Neuronal stem cell (in vitro differentiated cells): ENCODE measurements around the gene ETFA.

Experiments
- DNase-seq: peaks from one replicate; pipeline ENCODE4 v3.0.0-alpha.2; 2013; ENCODE audit warnings: low spot score
- H2AFZ ChIP-seq: one replicate; pipeline ENCODE4 v1.6.1; 2013; ENCODE audit warnings: mild to moderate bottlenecking, low read length, inconsistent platforms
- H2AK5ac ChIP-seq: 2 replicates; pipeline ENCODE4 v1.6.1; 2013; ENCODE audit warnings: low read depth, mild to moderate bottlenecking, inconsistent platforms, low read length, moderate library complexity, mixed read lengths
- H2BK120ac ChIP-seq: 2 replicates; pipeline ENCODE4 v1.6.1; 2013; ENCODE audit warnings: low read depth, mild to moderate bottlenecking, inconsistent platforms, low read length, moderate library complexity, mixed read lengths
- H2BK12ac ChIP-seq: one replicate; pipeline ENCODE4 v1.6.1; 2013; ENCODE audit warnings: low read length, inconsistent platforms
- H2BK15ac ChIP-seq: 2 replicates; pipeline ENCODE4 v1.6.1; 2013; ENCODE audit warnings: mild to moderate bottlenecking, low read length, inconsistent platforms, mixed read lengths
- H2BK5ac ChIP-seq: one replicate; pipeline ENCODE4 v1.6.1; 2013; ENCODE audit warnings: inconsistent platforms, mild to moderate bottlenecking, low read length, moderate library complexity
- H3K14ac ChIP-seq: one replicate; pipeline ENCODE4 v1.6.1; 2013; ENCODE audit warnings: low read length, inconsistent platforms
- H3K18ac ChIP-seq: 2 replicates; pipeline ENCODE4 v1.6.1; 2013; ENCODE audit warnings: low read length, inconsistent platforms
- H3K23ac ChIP-seq: 2 replicates; pipeline ENCODE4 v1.6.1; 2013; ENCODE audit warnings: low read depth, mild to moderate bottlenecking, mixed read lengths, low read length, inconsistent platforms; ENCODE audit not compliant: poor library complexity
- H3K27ac ChIP-seq: replicated peaks from 3 replicates; pipeline ENCODE4 v1.5.1; 2013; ENCODE audit warnings: low read length, inconsistent platforms
- H3K27me3 ChIP-seq, 3 experiments: 2 replicates each; pipeline ENCODE4 v1.6.1; 2013; ENCODE audit warnings: low read length in 3 of 3, mild to moderate bottlenecking in 2 of 3, inconsistent platforms in 1 of 3, low read depth in 1 of 3, mixed read lengths in 1 of 3, moderate library complexity in 1 of 3; ENCODE audit not compliant: control insufficient read depth in 3 of 3, insufficient read depth in 3 of 3
- H3K36me3 ChIP-seq, 2 donors: replicated peaks in 1 of 2; 2 replicates each; pipeline ENCODE4 v1.6.1; 2013; ENCODE audit warnings: low read length in 2 of 2; ENCODE audit not compliant: control insufficient read depth in 2 of 2, insufficient read depth in 2 of 2
- H3K4ac ChIP-seq: 2 replicates; pipeline ENCODE4 v1.6.1; 2013; ENCODE audit warnings: inconsistent platforms, mild to moderate bottlenecking, low read length, moderate library complexity
- H3K4me1 ChIP-seq, 2 donors: 1 replicate in 1 of 2; 2 replicates in 1 of 2; pipeline ENCODE4 v1.6.1; 2013; ENCODE audit warnings: low read length in 2 of 2, low read depth in 1 of 2; ENCODE audit not compliant: control insufficient read depth in 2 of 2, insufficient read depth in 1 of 2
- H3K4me2 ChIP-seq: one replicate; pipeline ENCODE4 v1.6.1; 2013; ENCODE audit warnings: mild to moderate bottlenecking, low read length, inconsistent platforms; ENCODE audit not compliant: insufficient read depth, poor library complexity, severe bottlenecking
- H3K4me3 ChIP-seq, 2 donors: 2 replicates each; pipeline ENCODE4 v1.5.1; 2013; ENCODE audit warnings: low read length in 2 of 2, mild to moderate bottlenecking in 2 of 2, inconsistent platforms in 1 of 2, moderate library complexity in 1 of 2
- H3K79me1 ChIP-seq: one replicate; pipeline ENCODE4 v1.6.1; 2013; ENCODE audit warnings: low read depth, mild to moderate bottlenecking, inconsistent platforms, low read length, moderate library complexity
- H3K9ac ChIP-seq: one replicate; pipeline ENCODE4 v1.6.1; 2013; ENCODE audit warnings: mild to moderate bottlenecking, low read depth, low read length, inconsistent platforms; ENCODE audit not compliant: poor library complexity
- H3K9me3 ChIP-seq, 2 donors: replicated peaks in 1 of 2; 2 replicates each; pipeline versions ENCODE3 to v1.6.1; 2013; ENCODE audit warnings: low read length in 2 of 2, mild to moderate bottlenecking in 2 of 2, inconsistent platforms in 1 of 2, low read depth in 1 of 2, mixed read lengths in 1 of 2, moderate library complexity in 1 of 2; ENCODE audit not compliant: control insufficient read depth in 2 of 2, insufficient read depth in 1 of 2
- H4K8ac ChIP-seq: one replicate; pipeline ENCODE4 v1.6.1; 2013; ENCODE audit warnings: low read depth, mild to moderate bottlenecking, inconsistent platforms, low read length, moderate library complexity
- H4K91ac ChIP-seq: one replicate; pipeline ENCODE4 v1.6.1; 2013; ENCODE audit warnings: low read length, low read depth, mild to moderate bottlenecking, inconsistent platforms; ENCODE audit not compliant: poor library complexity
- WGBS, 2 donors: extraction: QIAGEN DNeasy Blood & Tissue Kit; methylation state at CpG; one replicate each; pipeline ENCODE4 v1.1.7; 2013; ENCODE audit warnings: missing lambda C conversion rate in 2 of 2, mixed read lengths in 1 of 2; ENCODE audit not compliant: insufficient read length in 2 of 2, insufficient replicate concordance in 1 of 2; ENCODE audit errors: extremely low coverage in 2 of 2; 5-methylcytosine and 5-hydroxymethylcytosine counted together

ETFA gene

DNA sequence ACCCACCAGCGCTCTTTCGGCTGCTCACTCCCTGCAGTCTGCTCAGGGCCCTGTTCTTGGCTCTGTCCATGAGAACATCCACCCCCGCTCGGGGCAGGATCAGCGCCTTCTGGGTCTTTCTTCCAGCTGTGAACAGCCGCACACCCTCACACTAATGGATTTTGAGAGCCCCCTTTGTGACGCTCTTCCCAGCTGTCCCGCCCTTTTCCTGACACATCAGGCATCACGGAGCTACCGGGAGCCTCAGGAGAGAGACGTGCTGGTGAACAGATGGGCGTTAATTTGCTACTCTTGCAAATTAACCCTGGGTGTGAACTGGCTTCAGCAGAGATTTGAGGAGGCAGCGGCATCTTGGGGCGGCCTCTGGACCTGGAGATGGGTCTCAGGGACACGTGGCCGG, 138.5 kb downstream of the ETFA start:
- Histone ChIP-seq H2AFZ (no peak overlapping the region), H3K27me3 (peaks cover 0 to 6% (median 0%) of the 10 kb centered on the region in 3 experiments), H2BK15ac (no peak overlapping the region), H2BK12ac (no peak overlapping the region), H3K23ac (no peak overlapping the region), H4K91ac (no peak overlapping the region), H3K9me3 (peaks cover 0 to 6% of the 10 kb centered on the region in 2 donors), H2AK5ac (peak overlapping the region; percentile 42), H3K79me1 (no peaks in the 10 kb centered on the region), H3K4ac (no peak overlapping the region), H3K4me2 (no peak overlapping the region), H3K36me3 (no peaks in the 10 kb centered on the region), H3K27ac (no peak overlapping the region), H3K14ac (peak overlapping the region; percentile 2), H2BK120ac (no peak overlapping the region), H3K4me1 (peaks cover 4 to 6% of the 10 kb centered on the region in 2 donors), H2BK5ac (no peak overlapping the region), H3K4me3 (no peak overlapping the region), H4K8ac (no peak overlapping the region), H3K18ac (no peak overlapping the region), H3K9ac (no peak overlapping the region)
- WGBS, 2 donors, result no CpG with 5 or more reads among the region's 16 CpGs
- DNase-seq, result no peak

DNA sequence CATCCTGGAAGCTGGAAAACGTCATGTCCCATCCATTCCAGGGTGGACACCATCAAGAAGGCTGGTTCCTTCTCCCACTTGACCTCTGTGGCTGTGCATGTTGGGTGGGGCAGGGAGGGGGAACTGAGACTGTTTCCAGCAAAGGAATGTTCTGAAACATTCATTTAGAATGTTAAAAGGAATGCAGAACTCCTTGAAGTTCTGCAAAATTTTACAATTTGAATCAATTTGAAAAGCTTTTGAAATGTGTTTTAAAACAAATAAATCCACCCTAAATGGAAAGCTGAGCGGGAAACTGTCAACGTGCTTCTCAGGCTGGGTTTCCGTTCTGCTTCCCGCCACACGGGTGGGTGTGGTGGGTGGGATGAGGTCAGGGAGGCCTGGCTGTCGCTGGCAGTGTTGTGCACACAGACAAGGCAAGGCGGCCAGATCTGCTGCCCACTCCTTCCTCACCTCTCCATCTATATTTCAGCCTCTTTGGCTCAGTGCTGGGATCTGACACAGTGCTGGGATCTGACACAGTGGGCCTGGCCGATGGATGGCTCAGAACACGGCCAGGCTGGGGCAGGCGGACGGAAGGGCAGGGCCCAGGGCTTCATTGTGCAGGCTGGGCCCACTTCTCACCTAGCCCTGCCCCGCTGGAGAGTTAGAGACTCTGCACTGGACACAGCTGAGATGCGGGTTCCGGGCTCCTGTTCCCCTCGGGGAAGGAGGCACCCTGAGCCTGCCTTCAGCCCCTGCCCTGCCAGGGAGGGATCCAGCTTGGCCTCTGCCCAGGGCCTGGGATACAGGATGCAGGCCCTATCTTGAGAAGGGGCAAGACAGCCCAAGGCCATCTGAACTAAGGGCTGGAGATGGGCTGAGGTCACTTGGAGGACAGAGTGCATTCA, 141.1 kb downstream of the ETFA start:
- Histone ChIP-seq H3K36me3 (no peaks in the 10 kb centered on the region), H2BK12ac (no peak overlapping the region), H3K27ac (no peak overlapping the region), H3K9me3 (peaks cover 0 to 6% of the 10 kb centered on the region in 2 donors), H2BK5ac (no peak overlapping the region), H2AFZ (no peak overlapping the region), H3K23ac (peak overlapping the region; percentile 27), H3K4me3 (no peak overlapping the region), H2AK5ac (peak overlapping the region; percentile 77), H3K79me1 (no peaks in the 10 kb centered on the region), H3K4ac (peak overlapping the region; percentile 29), H3K18ac (peak overlapping the region; percentile 64), H3K9ac (peak overlapping the region; percentile 13), H3K27me3 (peaks cover 0 to 4% (median 0%) of the 10 kb centered on the region in 3 experiments), H4K91ac (peak overlapping the region; percentile 81), H3K14ac (peak overlapping the region; percentile 83), H3K4me1 (no peaks in the 10 kb centered on the region), H4K8ac (no peak overlapping the region), H2BK120ac (peak overlapping the region; percentile 27), H3K4me2 (no peak overlapping the region), H2BK15ac (no peak overlapping the region)
- no CpG with 5 or more reads among the region's 16 CpGs for WGBS, 2 donors
- no peak for DNase-seq

- H3K4me3 ChIP-seq, result no peak overlapping the region
- no peaks in the 10 kb centered on the region for H3K79me1 ChIP-seq
- H2BK15ac ChIP-seq, result no peak overlapping the region
- peak overlapping the region; percentile 3 for H2AFZ ChIP-seq
- WGBS, 2 donors, result no CpG with 5 or more reads among the region's 4 CpGs
- no peak overlapping the region for H3K27ac ChIP-seq
- no peak overlapping the region for H2BK5ac ChIP-seq
- H3K27me3 ChIP-seq, result peaks cover 0 to 13% (median 0%) of the 10 kb centered on the region in 3 experiments
- no peak overlapping the region for H4K91ac ChIP-seq
- H3K18ac ChIP-seq, result no peak overlapping the region
- H2BK120ac ChIP-seq, result no peak overlapping the region
- H4K8ac ChIP-seq, result no peak overlapping the region
- H3K36me3 ChIP-seq, result no peaks in the 10 kb centered on the region
- DNase-seq, result no peak
- H3K4ac ChIP-seq, result no peak overlapping the region
- no peak overlapping the region for H3K9ac ChIP-seq
- peaks cover 0 to 3% of the 10 kb centered on the region in 2 donors for H3K9me3 ChIP-seq
- H3K4me2 ChIP-seq, result no peak overlapping the region
- H3K4me1 ChIP-seq, result no peaks in the 10 kb centered on the region
- H3K14ac ChIP-seq, result no peak overlapping the region
- no peak overlapping the region for H2AK5ac ChIP-seq
- no peak overlapping the region for H2BK12ac ChIP-seq
- H3K23ac ChIP-seq, result no peak overlapping the region
Measured at GRCh38 chr15:76169018-76169417, 142.3 kb downstream of the ETFA start.

- Histone ChIP-seq H3K14ac (no peak overlapping the region), H2AFZ (no peak overlapping the region), H3K23ac (no peak overlapping the region), H3K9me3 (peaks cover 0 to 3% of the 10 kb centered on the region in 2 donors), H2BK120ac (no peak overlapping the region), H4K8ac (no peak overlapping the region), H3K27ac (no peak overlapping the region), H3K79me1 (no peaks in the 10 kb centered on the region), H3K4me3 (no peak overlapping the region), H3K9ac (no peak overlapping the region), H2BK15ac (no peak overlapping the region), H3K4ac (no peak overlapping the region), H3K18ac (no peak overlapping the region), H3K36me3 (no peaks in the 10 kb centered on the region), H2BK12ac (no peak overlapping the region), H2AK5ac (no peak overlapping the region), H3K4me1 (peaks cover 0 to 4% of the 10 kb centered on the region in 2 donors), H3K4me2 (no peak overlapping the region), H3K27me3 (peaks cover 0 to 13% (median 0%) of the 10 kb centered on the region in 3 experiments), H4K91ac (no peak overlapping the region), H2BK5ac (no peak overlapping the region)
- no peak for DNase-seq
- WGBS, 2 donors, result no CpG with 5 or more reads among the region's 14 CpGs
Measured at GRCh38 chr15:76168237-76168984, 142.9 kb downstream of the ETFA start.
